ENCODE results near the gene RETSAT. TPM values are rescaled to one million over a fixed set of nuclear protein-coding genes. Genes with fewer than 3 reads are reported as not detected.
"Not testable (repeated sequence)": the region's sequence is repeated elsewhere in the genome, so short reads cannot be mapped to it uniquely, and the experiment has no call there.

Gene RETSAT
- total and polyA plus RNA-seq, 12 donors, result 20.3 to 87.4 (median 35.6) TPM

DNA sequence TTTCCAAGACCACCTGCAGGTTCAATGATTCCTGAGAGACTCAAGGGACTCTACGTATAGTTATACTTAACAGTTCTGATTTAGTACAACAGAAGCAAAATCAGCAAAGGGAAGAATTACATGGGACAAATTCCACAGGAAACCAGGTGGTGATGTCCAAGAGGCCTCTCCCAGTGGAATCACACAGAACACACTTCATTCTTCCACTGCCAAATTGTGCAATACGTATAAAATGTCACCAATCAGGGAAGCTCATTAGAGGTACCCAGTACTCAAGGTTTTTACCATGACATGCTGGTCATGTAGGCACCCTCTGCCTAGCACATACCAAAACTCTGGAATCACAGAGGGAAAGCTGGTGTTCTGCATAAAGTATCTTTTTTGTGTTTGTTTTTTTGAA, 33.4 kb upstream of the RETSAT start:
- intact Hi-C loops (cut with DNase I), result no loop called here
- WGBS, 2 donors, result 88 to 89% methylated on average over 2 of the region's 2 CpGs
- Histone ChIP-seq H3K4me1 (no peaks in the 10 kb centered on the region), H3K27me3 (no peaks in the 10 kb centered on the region), H3K27ac (no peak overlapping the region), H3K36me3 (peaks cover 0 to 96% (median 17%) of the 10 kb centered on the region in 9 donors), H3K9me3 (no peaks in the 10 kb centered on the region), H3K4me3 (no peak overlapping the region)
- no peak for DNase-seq
- TF ChIP-seq, protein P1, sequence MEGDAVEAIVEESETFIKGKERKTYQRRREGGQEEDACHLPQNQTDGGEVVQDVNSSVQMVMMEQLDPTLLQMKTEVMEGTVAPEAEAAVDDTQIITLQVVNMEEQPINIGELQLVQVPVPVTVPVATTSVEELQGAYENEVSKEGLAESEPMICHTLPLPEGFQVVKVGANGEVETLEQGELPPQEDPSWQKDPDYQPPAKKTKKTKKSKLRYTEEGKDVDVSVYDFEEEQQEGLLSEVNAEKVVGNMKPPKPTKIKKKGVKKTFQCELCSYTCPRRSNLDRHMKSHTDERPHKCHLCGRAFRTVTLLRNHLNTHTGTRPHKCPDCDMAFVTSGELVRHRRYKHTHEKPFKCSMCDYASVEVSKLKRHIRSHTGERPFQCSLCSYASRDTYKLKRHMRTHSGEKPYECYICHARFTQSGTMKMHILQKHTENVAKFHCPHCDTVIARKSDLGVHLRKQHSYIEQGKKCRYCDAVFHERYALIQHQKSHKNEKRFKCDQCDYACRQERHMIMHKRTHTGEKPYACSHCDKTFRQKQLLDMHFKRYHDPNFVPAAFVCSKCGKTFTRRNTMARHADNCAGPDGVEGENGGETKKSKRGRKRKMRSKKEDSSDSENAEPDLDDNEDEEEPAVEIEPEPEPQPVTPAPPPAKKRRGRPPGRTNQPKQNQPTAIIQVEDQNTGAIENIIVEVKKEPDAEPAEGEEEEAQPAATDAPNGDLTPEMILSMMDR (IDR thresholded peaks at IDR 0.05), result no peak
- ATAC-seq, result no peak

DNA sequence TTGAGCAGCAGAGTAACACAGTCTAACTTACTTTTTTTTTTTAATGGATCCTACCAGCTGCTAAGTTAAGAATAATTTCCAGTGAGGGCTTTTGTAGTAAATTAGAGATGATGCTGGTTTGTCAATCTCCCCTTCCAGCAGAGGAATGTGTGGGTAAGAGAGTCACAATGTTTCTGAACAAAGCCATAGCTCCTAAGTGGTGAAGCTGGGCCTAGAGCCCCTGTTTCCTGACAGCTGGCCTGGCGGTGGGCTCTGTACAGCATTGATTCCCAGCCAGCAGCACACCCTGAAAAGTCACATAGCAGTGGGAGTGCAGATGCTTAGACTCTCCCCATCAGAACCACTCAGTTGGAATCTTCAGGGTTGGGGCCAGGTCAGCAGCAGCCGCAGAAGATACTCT, 31.4 kb upstream of the RETSAT start:
- Histone ChIP-seq H3K9me3 (no peaks in the 10 kb centered on the region), H3K4me3 (no peak overlapping the region), H3K27me3 (no peaks in the 10 kb centered on the region), H3K36me3 (peaks cover 0 to 98% (median 23%) of the 10 kb centered on the region in 9 donors), H3K27ac (no peak overlapping the region), H3K4me1 (no peaks in the 10 kb centered on the region)
- WGBS, 2 donors, result 71 to 80% methylated on average over 2 of the region's 2 CpGs
- DNase-seq (no peak), ATAC-seq (no peak)
- intact Hi-C loops (cut with DNase I), result loop anchor here in 1 of 10 donors (1.0 kb wide), 1 partner anchor 48 kb away; no protein-coding TSS in a partner anchor
- TF ChIP-seq, protein P1 (IDR thresholded peaks at IDR 0.05), result no peak

DNA sequence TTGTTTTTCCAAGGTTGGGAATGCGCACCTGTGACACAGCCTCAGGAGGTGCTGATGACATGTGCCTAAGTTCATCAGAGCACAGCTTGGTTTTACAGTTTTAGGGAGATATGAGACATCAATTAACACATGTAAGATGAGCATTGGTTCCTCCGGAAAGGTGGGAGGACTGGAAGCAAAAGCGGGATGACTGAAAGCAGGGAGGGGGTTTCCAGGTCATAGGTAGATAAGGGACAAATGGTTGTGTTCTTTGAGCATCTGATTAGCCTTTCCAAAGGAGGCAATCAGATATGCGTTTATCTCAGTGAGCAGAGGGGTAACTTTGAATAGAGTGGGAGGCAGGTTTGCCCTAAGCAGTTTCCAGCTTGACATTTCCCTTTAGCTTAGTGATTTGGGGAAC, 29.5 kb upstream of the RETSAT start:
- intact Hi-C loops (cut with DNase I), result no loop called here
- TF ChIP-seq, protein P1 (IDR thresholded peaks at IDR 0.05), result no peak
- no peaks in the 10 kb centered on the region for H3K27me3 ChIP-seq
- no peak overlapping the region for H3K27ac ChIP-seq
- no peak overlapping the region for H3K4me3 ChIP-seq
- H3K36me3 ChIP-seq, result peaks cover 0 to 98% (median 36%) of the 10 kb centered on the region in 9 donors
- DNase-seq (no peak), ATAC-seq (no peak)
- WGBS, 2 donors, result 57 to 76% methylated on average over 4 of the region's 4 CpGs
- peaks cover 0 to 11% (median 0%) of the 10 kb centered on the region in 11 donors for H3K9me3 ChIP-seq
- no peaks in the 10 kb centered on the region for H3K4me1 ChIP-seq

DNA sequence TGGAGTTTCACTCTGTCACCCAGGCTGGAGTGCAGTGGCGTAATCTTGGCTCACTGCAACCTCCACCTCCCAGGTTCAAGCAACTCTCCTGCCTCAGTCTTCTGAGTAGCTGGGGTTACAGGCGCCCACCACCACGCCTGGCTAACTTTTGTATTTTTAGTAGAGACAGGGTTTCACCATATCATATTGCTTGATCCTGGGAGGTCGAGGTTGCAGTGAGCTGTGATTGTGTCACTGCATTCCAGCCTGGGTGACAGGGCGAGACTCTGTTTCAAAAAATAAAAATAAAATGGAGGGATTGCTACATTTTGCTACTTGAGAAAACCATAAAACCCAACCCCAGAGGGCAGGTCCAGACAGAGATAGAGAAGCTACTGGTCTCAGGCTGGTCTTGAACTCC, 28.8 kb upstream of the RETSAT start:
- Histone ChIP-seq H3K9me3 (peaks cover 0 to 11% (median 0%) of the 10 kb centered on the region in 11 donors), H3K36me3 (peaks cover 0 to 98% (median 42%) of the 10 kb centered on the region in 9 donors)
- intact Hi-C loops (cut with DNase I); H3K4me3 ChIP-seq; DNase-seq; H3K27me3 ChIP-seq; ATAC-seq; H3K27ac ChIP-seq; H3K4me1 ChIP-seq: not testable (repeated sequence)
- 90 to 93% methylated on average over 5 of the region's 5 CpGs for WGBS, 2 donors

DNA sequence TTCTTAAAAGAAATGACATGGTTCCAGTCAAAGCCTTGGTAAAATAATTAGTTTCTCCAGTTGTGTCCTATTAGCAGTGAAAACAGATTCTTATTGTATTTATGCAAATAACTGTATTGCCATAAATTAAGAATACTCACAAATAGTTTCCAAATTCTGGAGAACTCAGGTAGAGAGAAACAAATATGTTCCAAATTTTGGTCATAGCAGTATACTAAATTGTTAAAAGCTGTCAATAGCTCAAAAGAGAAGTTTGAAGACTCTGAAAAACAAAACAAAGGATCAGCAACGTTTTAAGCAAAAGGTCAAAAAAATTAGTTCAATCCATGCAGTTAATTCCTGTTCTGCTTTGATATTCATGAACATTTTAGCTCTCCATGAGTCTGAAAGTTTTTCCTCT, 25.7 kb upstream of the RETSAT start:
- TF ChIP-seq, protein P1 (IDR thresholded peaks at IDR 0.05), result no peak
- Histone ChIP-seq H3K27ac (no peak overlapping the region), H3K9me3 (peaks cover 0 to 11% (median 0%) of the 10 kb centered on the region in 11 donors), H3K4me1 (no peaks in the 10 kb centered on the region), H3K4me3 (no peak overlapping the region), H3K27me3 (no peaks in the 10 kb centered on the region), H3K36me3 (peaks cover 0 to 98% (median 37%) of the 10 kb centered on the region in 9 donors)
- no peak for DNase-seq
- intact Hi-C loops (cut with DNase I), result no loop called here
- no peak for ATAC-seq
- WGBS, 2 donors, result 88 to 94% methylated on average over 1 of the region's 1 CpG

All from heart right ventricle (tissue), 16 donors.